Vagina (tissue), 2 donors: Measurements from ENCODE around the gene HOTAIR.

Experiments
- CTCF ChIP-seq, 3 experiments: fragments of 450-650 bp in 2 of 3; fragments of 200-600 bp in 1 of 3; sonication (generic) in 1 of 3; IDR thresholded peaks; one replicate each; pipeline ENCODE4 v1.5.1; 2017 to 2019; ENCODE audit warnings: antibody characterized with exemption in 3 of 3, mild to moderate bottlenecking in 2 of 3, moderate library complexity in 2 of 3
- POLR2A ChIP-seq, 2 donors: fragments of 450-650 bp; IDR thresholded peaks; one replicate each; pipeline ENCODE4 v1.6.1; 2017; ENCODE audit warnings: antibody characterized with exemption in 2 of 2, mild to moderate bottlenecking in 2 of 2, moderate library complexity in 2 of 2

DNA sequence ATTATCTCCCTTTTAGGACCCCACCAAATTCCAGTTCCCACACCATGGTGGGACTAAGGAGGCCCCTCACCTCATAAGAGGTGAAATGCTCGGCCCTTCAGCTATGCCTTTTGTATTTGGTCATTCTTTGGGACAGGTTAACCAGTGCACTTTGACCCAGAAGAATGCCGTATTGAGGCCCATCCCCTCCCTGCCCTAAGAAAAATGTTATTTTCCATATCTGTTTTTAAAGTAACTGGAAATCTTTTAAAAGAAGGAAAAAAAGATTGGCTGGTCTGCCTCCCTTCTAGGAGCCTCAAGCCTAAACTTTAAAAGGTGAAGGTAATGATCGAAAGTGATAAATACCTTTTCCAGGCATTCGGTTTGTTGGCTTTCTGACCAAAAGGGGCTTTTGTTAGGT, 41.8 kb downstream of the HOTAIR start:
- TF ChIP-seq CTCF (IDR thresholded peaks at IDR 0.05), result no peak
- TF ChIP-seq POLR2A (IDR thresholded peaks at IDR 0.05), result no peak
